ENCODE data around the gene PIP4K2C.

- no peak for TF ChIP-seq CTCF (IDR thresholded peaks at IDR 0.05; ENCODE audit: insufficient read depth, low read length, poor library complexity, severe bottlenecking)
- no peak for TF ChIP-seq EZH2phosphoT487 (conservative IDR thresholded peaks at IDR 0.05; ENCODE audit: low read length)
These were observed 21.9 kb downstream of the PIP4K2C start for GRCh38 chr12:57612711-57613426.
